Measurements from ENCODE around the gene TBC1D16.

- TF ChIP-seq POLR2A (IDR thresholded peaks at IDR 0.05) (no peak), CTCF (IDR thresholded peaks at IDR 0.05) (no peak)
These were observed 57.2 kb downstream of the TBC1D16 start for GRCh38 chr17:79978548-79978855.
